ENCODE results near the gene PTGIS.
"Not testable (repeated sequence)": the region's sequence is repeated elsewhere in the genome, so short reads cannot be mapped to it uniquely, and the experiment has no call there.

PTGIS gene

GRCh38 chr20:49579874-49580812 is 12.2 kb upstream of the PTGIS start:
- DNase-seq (ENCODE audit: low spot score), result no peak

- DNase-seq (ENCODE audit: low spot score), result no peak
Observed at GRCh38 chr20:49579195-49579594, 11.3 kb upstream of the PTGIS start.

- no peak for DNase-seq (ENCODE audit: low spot score)
Observed at GRCh38 chr20:49578436-49578835, 10.5 kb upstream of the PTGIS start.

- DNase-seq (ENCODE audit: low spot score), result no peak
Observed at GRCh38 chr20:49575551-49576060, 7.7 kb upstream of the PTGIS start.

- DNase-seq (ENCODE audit: low spot score), result peak; percentile 78
Observed at GRCh38 chr20:49573900-49574416, 6.0 kb upstream of the PTGIS start.

- DNase-seq (ENCODE audit: low spot score), result no peak
Observed at GRCh38 chr20:49572857-49573256, 4.9 kb upstream of the PTGIS start.

GRCh38 chr20:49571553-49571835 is 3.6 kb upstream of the PTGIS start:
- DNase-seq (ENCODE audit: low spot score), result no peak

GRCh38 chr20:49570828-49571552 is 3.1 kb upstream of the PTGIS start:
- no peak for DNase-seq (ENCODE audit: low spot score)

GRCh38 chr20:49570161-49570827 is 2.4 kb upstream of the PTGIS start:
- no peak for DNase-seq (ENCODE audit: low spot score)

- no peak for DNase-seq (ENCODE audit: low spot score)
Observed at GRCh38 chr20:49569411-49570115, 1.6 kb upstream of the PTGIS start.

GRCh38 chr20:49568278-49569151 is 578 bp upstream of the PTGIS start:
- no peak for DNase-seq (ENCODE audit: low spot score)

GRCh38 chr20:49566401-49567364 is 1.3 kb downstream of the PTGIS start:
- no peak for DNase-seq (ENCODE audit: low spot score)

GRCh38 chr20:49564991-49565390 is 2.9 kb downstream of the PTGIS start:
- DNase-seq (ENCODE audit: low spot score), result not testable (repeated sequence)

GRCh38 chr20:49563015-49563980 is 4.6 kb downstream of the PTGIS start:
- no peak for DNase-seq (ENCODE audit: low spot score)

GRCh38 chr20:49562311-49563014 is 5.5 kb downstream of the PTGIS start:
- peak; percentile 92 for DNase-seq (ENCODE audit: low spot score)

- DNase-seq (ENCODE audit: low spot score), result no peak
Observed at GRCh38 chr20:49561806-49562205, 6.1 kb downstream of the PTGIS start.

- DNase-seq (ENCODE audit: low spot score), result no peak
Observed at GRCh38 chr20:49561256-49561655, 6.7 kb downstream of the PTGIS start.

GRCh38 chr20:49560646-49561045 is 7.3 kb downstream of the PTGIS start:
- DNase-seq (ENCODE audit: low spot score), result no peak

Data from GM03348 (cell line).